Astrocyte (in vitro differentiated cells and primary cell): ENCODE measurements around the gene RPL21. TPM values are rescaled to one million over a fixed set of nuclear protein-coding genes. Genes with fewer than 3 reads are reported as not detected.

Experiments used
- DNase-seq: peaks from one replicate; pipeline ENCODE4 v3.0.0-alpha.2; 2010; ENCODE audit warnings: low read depth
- FAIRE-seq: peaks from 2 replicates; lab custom pipeline; 2011; peaks lifted over from hg19 to GRCh38; lab: Jason Lieb, UNC
- H2AFZ ChIP-seq: 2 replicates; pipeline ENCODE4 v1.6.0; 2012; ENCODE audit warnings: low read depth, low read length, inconsistent platforms
- H3K27ac ChIP-seq: 2 replicates; pipeline ENCODE4 v1.5.1; 2011; ENCODE audit warnings: low read depth, low read length, inconsistent platforms
- H3K27me3 ChIP-seq: 2 replicates; pipeline ENCODE4 v1.6.0; 2011; ENCODE audit warnings: low read length, inconsistent platforms; ENCODE audit not compliant: insufficient read depth
- H3K36me3 ChIP-seq: 2 replicates; pipeline ENCODE4 v1.5.1; 2011; ENCODE audit warnings: low read length, inconsistent platforms; ENCODE audit not compliant: insufficient read depth
- H3K4me1 ChIP-seq: 2 replicates; pipeline ENCODE4 v1.5.1; 2011; ENCODE audit warnings: low read length, inconsistent platforms; ENCODE audit not compliant: insufficient read depth
- H3K4me2 ChIP-seq: 2 replicates; pipeline ENCODE4 v1.6.0; 2012; ENCODE audit warnings: low read length, inconsistent platforms
- H3K4me3 ChIP-seq: 2 replicates; pipeline ENCODE4 v1.5.1; 2011; ENCODE audit warnings: low read depth, mild to moderate bottlenecking, low read length, inconsistent platforms; ENCODE audit not compliant: insufficient read depth
- H3K79me2 ChIP-seq: 2 replicates; pipeline ENCODE4 v1.6.0; 2012; ENCODE audit warnings: mild to moderate bottlenecking, low read length, inconsistent platforms; ENCODE audit not compliant: insufficient read depth
- H3K9ac ChIP-seq: 2 replicates; pipeline ENCODE4 v1.6.0; 2012; ENCODE audit warnings: mild to moderate bottlenecking, low read length, inconsistent platforms
- H3K9me3 ChIP-seq: 2 replicates; pipeline ENCODE4 v1.5.1; 2012; ENCODE audit warnings: low read depth, mild to moderate bottlenecking, low read length, inconsistent platforms; ENCODE audit not compliant: insufficient read depth
- H4K20me1 ChIP-seq: 2 replicates; pipeline ENCODE4 v1.6.0; 2012; ENCODE audit warnings: low read length, inconsistent platforms; ENCODE audit not compliant: insufficient read depth
- H3K27ac Mint-ChIP-seq: one replicate; pipeline ENCODE4 v1.8.0; 2021; ENCODE audit warnings: mild to moderate bottlenecking, mixed read lengths; ENCODE audit not compliant: unreplicated experiment
- H3K27me3 Mint-ChIP-seq: one replicate; pipeline ENCODE4 v1.8.0; 2021; ENCODE audit warnings: low read depth, mixed read lengths; ENCODE audit not compliant: unreplicated experiment
- H3K36me3 Mint-ChIP-seq: one replicate; pipeline ENCODE4 v1.8.0; 2021; ENCODE audit warnings: low read depth, mixed read lengths; ENCODE audit not compliant: unreplicated experiment
- H3K4me1 Mint-ChIP-seq: one replicate; pipeline ENCODE4 v1.8.0; 2021; ENCODE audit warnings: low read depth, mixed read lengths; ENCODE audit not compliant: unreplicated experiment
- H3K4me3 Mint-ChIP-seq: one replicate; pipeline ENCODE4 v1.8.0; 2021; ENCODE audit warnings: mild to moderate bottlenecking, moderate library complexity, mixed read lengths; ENCODE audit not compliant: unreplicated experiment
- H3K9me3 Mint-ChIP-seq: one replicate; pipeline ENCODE4 v1.8.0; 2021; ENCODE audit warnings: mild to moderate bottlenecking, mixed read lengths; ENCODE audit not compliant: unreplicated experiment
- CTCF ChIP-seq: IDR thresholded peaks from 2 replicates; pipeline ENCODE4 v1.5.1; 2011; ENCODE audit warnings: low read depth, mild to moderate bottlenecking, inconsistent platforms, low read length, moderate library complexity; ENCODE audit not compliant: insufficient read depth
- EZH2 ChIP-seq: IDR thresholded peaks from 2 replicates; pipeline ENCODE4 v1.6.1; 2012; ENCODE audit warnings: mild to moderate bottlenecking, low read length, inconsistent platforms; ENCODE audit not compliant: insufficient read depth
- total RNA-seq: library from RNA; stranded (reverse); gene quantifications from 2 replicates; pipeline ENCODE4 v1.2.1, GENCODE V29; 2021

RPL21 gene
- total RNA-seq, 1 donor from 2014 or later = 728 TPM

GRCh38 chr13:27264181-27264580 lies 12.8 kb downstream of the RPL21 start:
- peaks cover 4% of the 10 kb centered on the region for H3K79me2 ChIP-seq
- no peaks in the 10 kb centered on the region for H3K4me1 ChIP-seq
- H3K9ac ChIP-seq = peak overlapping the region; percentile 22
- Mint-ChIP-seq H3K9me3 (no peaks in the 10 kb centered on the region), H3K4me1 (peaks cover 19% of the 10 kb centered on the region), H3K4me3 (no peak overlapping the region), H3K27me3 (peaks cover 2% of the 10 kb centered on the region), H3K27ac (peak overlapping the region; percentile 86), H3K36me3 (peaks cover 11% of the 10 kb centered on the region)
- peak; percentile 65 for DNase-seq
- no peak overlapping the region for H3K4me2 ChIP-seq
- H4K20me1 ChIP-seq = peaks cover 19% of the 10 kb centered on the region
- no peaks in the 10 kb centered on the region for H3K27me3 ChIP-seq
- no peaks in the 10 kb centered on the region for H3K9me3 ChIP-seq
- H3K27ac ChIP-seq = peak overlapping the region; percentile 13
- no peak for FAIRE-seq
- H2AFZ ChIP-seq = no peak overlapping the region
- H3K4me3 ChIP-seq = no peak overlapping the region
- no peaks in the 10 kb centered on the region for H3K36me3 ChIP-seq
- TF ChIP-seq EZH2 (no peak), CTCF (no peak)

GRCh38 chr13:27264648-27265047 lies 13.3 kb downstream of the RPL21 start:
- Mint-ChIP-seq H3K9me3 (no peaks in the 10 kb centered on the region), H3K27ac (peak overlapping the region; percentile 86), H3K27me3 (peaks cover 2% of the 10 kb centered on the region), H3K4me1 (peaks cover 19% of the 10 kb centered on the region), H3K4me3 (peak overlapping the region; percentile 23), H3K36me3 (peaks cover 9% of the 10 kb centered on the region)
- peak overlapping the region; percentile 22 for H3K9ac ChIP-seq
- H3K4me3 ChIP-seq = no peak overlapping the region
- H3K4me2 ChIP-seq = no peak overlapping the region
- FAIRE-seq (no peak), DNase-seq (no peak)
- H3K27me3 ChIP-seq = no peaks in the 10 kb centered on the region
- peaks cover 15% of the 10 kb centered on the region for H4K20me1 ChIP-seq
- H3K79me2 ChIP-seq = peaks cover 4% of the 10 kb centered on the region
- TF ChIP-seq EZH2 (no peak), CTCF (no peak)
- no peak overlapping the region for H3K27ac ChIP-seq
- no peaks in the 10 kb centered on the region for H3K4me1 ChIP-seq
- no peaks in the 10 kb centered on the region for H3K9me3 ChIP-seq
- H3K36me3 ChIP-seq = no peaks in the 10 kb centered on the region
- H2AFZ ChIP-seq = no peak overlapping the region

- FAIRE-seq (no peak), DNase-seq (no peak)
- Histone ChIP-seq H3K79me2 (no peaks in the 10 kb centered on the region), H2AFZ (no peak overlapping the region), H3K27ac (no peak overlapping the region), H3K4me1 (no peaks in the 10 kb centered on the region), H3K27me3 (no peaks in the 10 kb centered on the region), H4K20me1 (peaks cover 8% of the 10 kb centered on the region), H3K9ac (no peak overlapping the region), H3K9me3 (no peaks in the 10 kb centered on the region), H3K4me3 (no peak overlapping the region), H3K36me3 (no peaks in the 10 kb centered on the region), H3K4me2 (no peak overlapping the region)
- Mint-ChIP-seq H3K36me3 (peaks cover 6% of the 10 kb centered on the region), H3K4me3 (no peak overlapping the region), H3K27me3 (peaks cover 2% of the 10 kb centered on the region), H3K9me3 (no peaks in the 10 kb centered on the region), H3K4me1 (peaks cover 13% of the 10 kb centered on the region), H3K27ac (no peak overlapping the region)
- TF ChIP-seq CTCF (no peak), EZH2 (no peak)
These were observed 15.6 kb downstream of the RPL21 start for GRCh38 chr13:27266917-27267316.
